ENCODE results near the gene POLD3.

Gene POLD3

GRCh38 chr11:74644081-74644480, 51.7 kb downstream of the POLD3 start:
- CTCF ChIA-PET, result no interaction called here
- POLR2A ChIA-PET, result no interaction called here

GRCh38 chr11:74646215-74646614, 53.8 kb downstream of the POLD3 start:
- TF ChIP-seq CTCF (IDR thresholded peaks at IDR 0.05; ENCODE audit: control extremely low read depth, extremely low read depth, low read depth, missing control alignments), result no peak
- DNase-seq (ENCODE audit: extremely low spot score), result no peak
- ChIA-PET CTCF (interaction anchor here (1.2 kb wide), 1 partner anchor 56 kb away, joined by 4 read pairs; no protein-coding TSS in a partner anchor), POLR2A (no interaction called here)

More at GRCh38 chr11:74644081-74644480, 51.7 kb downstream of the POLD3 start:
- DNase-seq (ENCODE audit: extremely low spot score), result no peak
- TF ChIP-seq CTCF (IDR thresholded peaks at IDR 0.05; ENCODE audit: control extremely low read depth, extremely low read depth, low read depth, missing control alignments), result no peak

- ChIA-PET CTCF (no interaction called here), POLR2A (no interaction called here)
- DNase-seq (ENCODE audit: extremely low spot score), result no peak
- no peak for TF ChIP-seq CTCF (IDR thresholded peaks at IDR 0.05; ENCODE audit: control extremely low read depth, extremely low read depth, low read depth, missing control alignments)
These were observed 54.6 kb downstream of the POLD3 start for GRCh38 chr11:74646954-74647353.

- DNase-seq (ENCODE audit: extremely low spot score), result no peak
- POLR2A ChIA-PET, result no interaction called here
- TF ChIP-seq CTCF (IDR thresholded peaks at IDR 0.05; ENCODE audit: control extremely low read depth, extremely low read depth, low read depth, missing control alignments), result no peak
- CTCF ChIA-PET, result interaction anchor here (1.3 kb wide), 1 partner anchor 55 kb away, joined by 3 read pairs; no protein-coding TSS in a partner anchor
These were observed 55.0 kb downstream of the POLD3 start for GRCh38 chr11:74647404-74647803.

DNA sequence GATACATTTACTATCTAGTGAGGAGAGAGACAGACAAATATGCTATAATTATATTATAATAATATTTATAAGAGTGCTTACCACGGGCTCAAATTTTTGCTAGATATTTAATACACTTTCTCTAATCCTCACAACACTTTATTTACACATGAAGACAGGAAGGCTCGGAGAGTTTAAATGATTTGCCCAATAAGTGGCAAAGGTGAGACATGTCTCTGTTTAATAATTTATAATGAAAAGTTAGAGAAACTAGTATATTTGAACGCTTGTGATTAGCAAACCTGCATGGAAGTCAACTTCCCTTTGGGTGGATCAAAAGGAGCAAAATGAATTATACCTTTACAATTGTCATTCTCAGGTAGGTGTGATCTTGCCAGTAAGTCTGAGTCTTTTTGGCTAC, 55.4 kb downstream of the POLD3 start:
- ChIA-PET POLR2A (no interaction called here), CTCF (interaction anchor here (1.3 kb wide), 1 partner anchor 55 kb away, joined by 3 read pairs; no protein-coding TSS in a partner anchor)
- DNase-seq (ENCODE audit: extremely low spot score), result no peak
- TF ChIP-seq CTCF (IDR thresholded peaks at IDR 0.05; ENCODE audit: control extremely low read depth, extremely low read depth, low read depth, missing control alignments), result no peak

GRCh38 chr11:74648894-74649293, 56.5 kb downstream of the POLD3 start:
- ChIA-PET POLR2A (no interaction called here), CTCF (interaction anchor here (1.4 kb wide), 1 partner anchor 91 kb away, joined by 4 read pairs; no protein-coding TSS in a partner anchor)
- no peak for TF ChIP-seq CTCF (IDR thresholded peaks at IDR 0.05; ENCODE audit: control extremely low read depth, extremely low read depth, low read depth, missing control alignments)
- DNase-seq (ENCODE audit: extremely low spot score), result no peak

- ChIA-PET POLR2A (no interaction called here), CTCF (no interaction called here)
- TF ChIP-seq CTCF (IDR thresholded peaks at IDR 0.05; ENCODE audit: control extremely low read depth, extremely low read depth, low read depth, missing control alignments), result no peak
- no peak for DNase-seq (ENCODE audit: extremely low spot score)
These were observed 58.1 kb downstream of the POLD3 start for GRCh38 chr11:74650498-74650897.
